K562 (cell line): ENCODE measurements around the gene BTD. TPM values are rescaled to one million over a fixed set of nuclear protein-coding genes. Genes with fewer than 3 reads are reported as not detected.
A peak's percentile ranks its signal among the peaks of the same experiment; 100 is the strongest.

Experiments used
- ATAC-seq: fragments of 200-7000 bp; cut with Tn5 transposase; 3 replicates; pipeline ENCODE4 v1.9.1; 2020; ENCODE audit warnings: moderate library complexity
- BruUV-seq: library from RNA; stranded (reverse); fragments of 400-500 nt; replicated peaks from 2 replicates; lab custom pipeline; 2021; lab: Mats Ljungman, UMichigan
- CTCF ChIA-PET: fragments of 300-600 bp; formaldehyde crosslinking; extraction: SDS; loops from one replicate; lab custom pipeline; 2021; ENCODE audit warnings: low intra/inter-chr PET ratio; lab: Yijun Ruan, JAX
- POLR2A ChIA-PET: fragments of 300-600, 350-650 bp; sonication (Branson Sonifier 250); formaldehyde crosslinking; extraction: SDS; loops from one replicate; lab custom pipeline; 2021; ENCODE audit warnings: antibody characterized with exemption, inconsistent platforms; lab: Yijun Ruan, JAX
- DNase-seq, 4 experiments: peaks; one replicate each; pipeline versions ENCODE4 v3.0.0 to v3.0.0-alpha.2; 2011 to 2018; ENCODE audit warnings: low spot score in 3 of 4, mixed read lengths in 3 of 4; ENCODE audit errors: extremely low read depth in 1 of 4
- FAIRE-seq: peaks from 2 replicates; lab custom pipeline; 2011; peaks lifted over from hg19 to GRCh38; lab: Jason Lieb, UNC
- H2AFZ ChIP-seq: 2 replicates; pipeline ENCODE4 v1.6.0; 2011; ENCODE audit warnings: low read depth, low read length, control low read depth, inconsistent platforms
- H3K27ac ChIP-seq: fragments of 200-600 bp; 3 replicates; pipeline ENCODE4 v1.8.0; 2011; ENCODE audit warnings: low read depth, mild to moderate bottlenecking, control low read depth, inconsistent platforms, low read length, moderate library complexity, mixed read lengths; ENCODE audit errors: extremely low read depth
- H3K27me3 ChIP-seq, 2 experiments: fragments of 300-600 bp in 1 of 2; 2 replicates in 1 of 2; 3 replicates in 1 of 2; pipeline versions ENCODE4 v1.6.0 to v1.8.0; 2011; ENCODE audit warnings: inconsistent platforms in 2 of 2, low read length in 2 of 2, mild to moderate bottlenecking in 1 of 2, mixed read lengths in 1 of 2, moderate library complexity in 1 of 2; ENCODE audit not compliant: control insufficient read depth in 2 of 2, insufficient read depth in 2 of 2
- H3K36me3 ChIP-seq: fragments of 300-600 bp; 3 replicates; pipeline ENCODE4 v1.8.0; 2011; ENCODE audit warnings: mild to moderate bottlenecking, low read length, inconsistent platforms; ENCODE audit not compliant: control insufficient read depth, insufficient read depth
- H3K4me1 ChIP-seq, 2 experiments: fragments of 200-600 bp in 1 of 2; replicated peaks in 1 of 2; 2 replicates in 1 of 2; 3 replicates in 1 of 2; pipeline versions ENCODE4 v1.5.1 to v1.8.0; 2011; ENCODE audit warnings: inconsistent platforms in 2 of 2, low read length in 2 of 2, mild to moderate bottlenecking in 1 of 2, mixed read lengths in 1 of 2, moderate library complexity in 1 of 2; ENCODE audit not compliant: control insufficient read depth in 2 of 2, insufficient read depth in 2 of 2
- H3K4me2 ChIP-seq: 2 replicates; pipeline ENCODE4 v1.6.1; 2011; ENCODE audit warnings: low read length, control low read depth, inconsistent platforms, mixed read lengths; ENCODE audit not compliant: insufficient read depth
- H3K4me3 ChIP-seq: fragments of 200-600 bp; sonication (generic), shearing (Covaris generic); 2 replicates; pipeline ENCODE4 v1.5.1; 2016; ENCODE audit warnings: control low read depth, inconsistent platforms
- H3K79me2 ChIP-seq: fragments of 200-600 bp; 3 replicates; pipeline ENCODE4 v1.8.0; 2011; ENCODE audit warnings: low read length, inconsistent platforms; ENCODE audit not compliant: control insufficient read depth, insufficient read depth
- H3K9ac ChIP-seq, 2 experiments: 2 replicates each; pipeline versions ENCODE4 v1.6.0 to v1.6.1; 2011; ENCODE audit warnings: low read depth in 2 of 2, low read length in 2 of 2, control low read depth in 1 of 2, inconsistent platforms in 1 of 2, mild to moderate bottlenecking in 1 of 2, mixed read lengths in 1 of 2; ENCODE audit not compliant: insufficient read depth in 1 of 2
- H3K9me1 ChIP-seq: one replicate; pipeline ENCODE4 v1.6.0; 2011; ENCODE audit warnings: inconsistent platforms, mild to moderate bottlenecking, low read length, moderate library complexity; ENCODE audit not compliant: control insufficient read depth, insufficient read depth
- H3K9me3 ChIP-seq: replicated peaks from 2 replicates; pipeline ENCODE4 v1.5.1; 2011; ENCODE audit warnings: low read depth, low read length, inconsistent platforms; ENCODE audit not compliant: control insufficient read depth, insufficient read depth
- H4K20me1 ChIP-seq: replicated peaks from 2 replicates; pipeline ENCODE4 v1.6.1; 2011; ENCODE audit warnings: low read length, inconsistent platforms, mixed read lengths; ENCODE audit not compliant: control insufficient read depth, insufficient read depth
- BHLHE40 ChIP-seq: IDR thresholded peaks from 2 replicates; pipeline ENCODE4 v1.6.1; 2011; ENCODE audit warnings: low read length, improper control_type of control experiment
- C11orf30 ChIP-seq: fragments of 450-650 bp; IDR thresholded peaks from 2 replicates; pipeline ENCODE4 v1.6.1; 2016; ENCODE audit warnings: low read depth, mild to moderate bottlenecking
- CHD2 ChIP-seq: IDR thresholded peaks from 2 replicates; pipeline ENCODE4 v1.6.1; 2011; ENCODE audit warnings: low read depth, low read length
- CTCFL ChIP-seq: IDR thresholded peaks from 2 replicates; pipeline ENCODE4 v1.6.1; 2011; ENCODE audit warnings: borderline replicate concordance, low read depth, mild to moderate bottlenecking, moderate library complexity, low read length; ENCODE audit not compliant: insufficient read depth, poor library complexity, severe bottlenecking
- FOXA3 ChIP-seq, 2 experiments: fragments of 450-650 bp in 1 of 2; sonication (generic) in 1 of 2; formaldehyde crosslinking; IDR thresholded peaks in 1 of 2; conservative IDR thresholded peaks in 1 of 2; 2 replicates each; pipeline versions ENCODE4 v1.4.0 to v1.8.0; 2020 to 2022; ENCODE audit warnings: mild to moderate bottlenecking in 2 of 2, missing genetic modification reagents in 1 of 2
- MEF2A ChIP-seq: IDR thresholded peaks from 2 replicates; pipeline ENCODE4 v1.6.1; 2011; ENCODE audit warnings: low read depth, mild to moderate bottlenecking, low read length, moderate library complexity; ENCODE audit not compliant: control insufficient read depth
- MEF2D ChIP-seq: conservative IDR thresholded peaks from 2 replicates; pipeline ENCODE4 v1.6.1; 2016; ENCODE audit warnings: low read depth, missing genetic modification characterization, missing compliant biosample characterization
- NR2C2 ChIP-seq, 2 experiments: fragments of 200-800 bp in 1 of 2; sonication (Bioruptor generic) in 1 of 2; sonication (generic) in 1 of 2; formaldehyde crosslinking in 1 of 2; IDR thresholded peaks; 2 replicates each; pipeline versions ENCODE4 v1.6.1 to v1.8.0; 2016 to 2022; ENCODE audit warnings: mild to moderate bottlenecking in 1 of 2, missing compliant biosample characterization in 1 of 2, missing genetic modification characterization in 1 of 2, missing genetic modification reagents in 1 of 2
- RERE ChIP-seq: sonication (generic); formaldehyde crosslinking; IDR thresholded peaks from 2 replicates; pipeline ENCODE4 v1.8.0; 2023; ENCODE audit warnings: missing genetic modification reagents, mild to moderate bottlenecking, borderline replicate concordance
- RFX5 ChIP-seq: IDR thresholded peaks from 2 replicates; pipeline ENCODE4 v1.6.1; 2011; ENCODE audit warnings: low read depth, mild to moderate bottlenecking, improper control_type of control experiment, low read length
- SMARCA5 ChIP-seq: fragments of 450-650 bp; IDR thresholded peaks from 2 replicates; pipeline ENCODE4 v1.6.1; 2016
- ZBTB17 ChIP-seq: fragments of 450-650 bp; formaldehyde crosslinking; IDR thresholded peaks from 2 replicates; pipeline ENCODE4 v1.4.0; 2020; ENCODE audit warnings: mild to moderate bottlenecking
- ZKSCAN8 ChIP-seq: fragments of 200-800 bp; sonication (Bioruptor generic); IDR thresholded peaks from 2 replicates; pipeline ENCODE4 v1.6.1; 2016; ENCODE audit warnings: missing genetic modification characterization, missing compliant biosample characterization
- WGBS: fragments of 100-300 bp; shearing (Covaris generic); methylation state at CpG from one replicate; pipeline ENCODE4 v1.1.6; 2016; ENCODE audit warnings: low coverage, mixed read lengths; ENCODE audit not compliant: insufficient coverage; ENCODE audit errors: missing lambda C conversion rate; 5-methylcytosine and 5-hydroxymethylcytosine counted together
- in situ Hi-C: fragments of 300-500 bp; cut with MboI; formaldehyde crosslinking; loops from 4 replicates; pipeline ENCODE4 v1.15.0; 2018; ENCODE audit warnings: inconsistent platforms, mixed read lengths
- intact Hi-C: fragments of 100-400 bp; cut with micrococcal nuclease; formaldehyde crosslinking; loops from 2 replicates; pipeline ENCODE4 v1.14.2; 2022
- polyA plus RNA-seq, 8 experiments: library from polyadenylated mRNA; depleted of rRNA in 4 of 8; stranded (reverse) in 5 of 8; unstranded in 3 of 8; fragments of >200 nt; fragmentation: Nextera tagmentation in 2 of 8; fragmentation: Illumina TruSeq in 1 of 8; extraction: Ambion mirVana in 2 of 8; extraction: Trizol in 1 of 8; gene quantifications; 2 replicates each; pipeline versions ENCODE4 v1.2.1 to v1.2.3, GENCODE V29; 2011 to 2014; ENCODE audit warnings: inconsistent platforms in 1 of 8, missing spikeins in 1 of 8
- total RNA-seq, 7 experiments: library from RNA; depleted of rRNA in 6 of 7; stranded (reverse); fragments of >200 nt in 6 of 7; fragmentation: Illumina TruSeq in 2 of 7; extraction: Trizol in 2 of 7; gene quantifications; 2 replicates each; pipeline versions ENCODE4 v1.2.1 to v1.2.3, GENCODE V29; 2011 to 2021; ENCODE audit warnings: low replicate concordance in 1 of 7

The BTD gene
- total and polyA plus RNA-seq, 9 of the 15 experiments (the other 6 are each of a cell fraction or from before 2014, with no cell fraction given), result 6.6 to 26.2 (median 10.6) TPM

GRCh38 chr3:15682561-15683185, 81.1 kb downstream of the BTD start:
- Histone ChIP-seq H3K79me2 (no peaks in the 10 kb centered on the region), H3K9me3 (no peaks in the 10 kb centered on the region), H3K4me3 (no peak overlapping the region), H3K27me3 (no peaks in the 10 kb centered on the region), H3K36me3 (peaks cover 69% of the 10 kb centered on the region), H4K20me1 (no peaks in the 10 kb centered on the region), H3K9me1 (no peaks in the 10 kb centered on the region), H2AFZ (no peak overlapping the region), H3K9ac (no peak overlapping the region), H3K27ac (no peak overlapping the region; the same call in 2 of the 3 replicates), H3K4me2 (no peak overlapping the region), H3K4me1 (peaks cover 4 to 16% of the 10 kb centered on the region in 2 experiments; a peak in 2 of 5 replicates)
- no TSS peak for BruUV-seq
- DNase-seq (no peak), ATAC-seq (peak; percentile 46; the same call in 2 of the 3 replicates), FAIRE-seq (no peak)
- ChIA-PET POLR2A (interaction anchor here (0.8 kb wide), 1 partner anchor 8 kb away, joined by 3 read pairs; no protein-coding TSS in a partner anchor), CTCF (no interaction called here)
- WGBS, result 35% methylated on average over 3 of the region's 3 CpGs
- intact Hi-C loops (no loop called here), in situ Hi-C loops (no loop called here)
- TF ChIP-seq FOXA3 (CRISPR knock-in tag; conservative IDR thresholded peaks at IDR 0.05 in 1 of 2, IDR thresholded peaks at IDR 0.05 in 1 of 2) (no peak), CHD2 (no peak), NR2C2 (CRISPR knock-in tag; IDR thresholded peaks at IDR 0.05) (no peak), NR2C2 (tag; IDR thresholded peaks at IDR 0.05) (no peak), RERE (CRISPR knock-in tag) (no peak), CTCFL (no peak), ZKSCAN8 (no peak), BHLHE40 (peak; percentile 28; the same call in 1 of the 2 replicates), RFX5 (no peak), C11orf30 (no peak), MEF2A (peak; percentile 51; the same call in 1 of the 2 replicates), SMARCA5 (no peak), ZBTB17 (CRISPR knock-in tag) (no peak), MEF2D (tag) (peak; percentile 94)
